Uterus (tissue), 4 donors: ENCODE measurements around the gene MLXIP. TPM values are rescaled to one million over a fixed set of nuclear protein-coding genes. Genes with fewer than 3 reads are reported as not detected.

ENCODE experiments used
- DNase-seq, 2 donors: peaks; one replicate each; pipeline ENCODE4 v3.0.0-alpha.2; 2019 to 2020
- H3K27ac ChIP-seq, 2 donors: fragments of 200-600 bp; sonication (generic); 1 replicate in 1 of 2; 2 replicates in 1 of 2; pipeline ENCODE4 v1.5.1; 2016 to 2018
- H3K27me3 ChIP-seq, 2 donors: fragments of 200-600 bp; sonication (generic); one replicate each; pipeline ENCODE4 v1.5.1; 2018 to 2019; ENCODE audit warnings: control low read depth in 1 of 2
- H3K36me3 ChIP-seq, 2 donors: fragments of 200-600 bp; sonication (generic); one replicate each; pipeline ENCODE4 v1.5.1; 2019; ENCODE audit warnings: control low read depth in 1 of 2
- H3K4me1 ChIP-seq, 2 donors: fragments of 200-600 bp; sonication (generic); one replicate each; pipeline ENCODE4 v1.5.1; 2018 to 2019; ENCODE audit warnings: control low read depth in 1 of 2
- H3K4me3 ChIP-seq, 2 donors: fragments of 200-600 bp; sonication (generic); 1 replicate in 1 of 2; 2 replicates in 1 of 2; pipeline ENCODE4 v1.5.1; 2018 to 2019; ENCODE audit warnings: mild to moderate bottlenecking in 1 of 2
- H3K9me3 ChIP-seq, 2 donors: fragments of 200-600 bp; sonication (generic); one replicate each; pipeline ENCODE4 v1.5.1; 2019; ENCODE audit warnings: control low read depth in 1 of 2
- CTCF ChIP-seq, 4 experiments: fragments of 200-600 bp in 2 of 4; fragments of 450-650 bp in 2 of 4; sonication (generic) in 2 of 4; IDR thresholded peaks; one replicate each; pipeline ENCODE4 v1.5.1; 2016 to 2019; ENCODE audit warnings: antibody characterized with exemption in 4 of 4, mild to moderate bottlenecking in 2 of 4, moderate library complexity in 1 of 4
- POLR2A ChIP-seq, 2 donors: fragments of 450-650 bp; IDR thresholded peaks; one replicate each; pipeline ENCODE4 v1.6.1; 2016; ENCODE audit warnings: antibody characterized with exemption in 2 of 2, mild to moderate bottlenecking in 1 of 2, moderate library complexity in 1 of 2
- intact Hi-C: fragments of 100-400 bp; cut with DNase I; formaldehyde crosslinking; loops from one replicate; pipeline ENCODE4 v1.15.1; 2023; ENCODE audit warnings: low total_unique reads
- total RNA-seq, 4 donors: library from RNA; depleted of rRNA in 3 of 4; stranded (reverse); fragments of >200 nt in 3 of 4; gene quantifications; one replicate each; pipeline versions ENCODE4 v1.1.0 to v1.2.4, GENCODE V29; 2014 to 2023
- donor health status: DM: yes; HTN: yes; CAD: no.

MLXIP gene
- total RNA-seq, 4 donors from 2014 or later: 21.5 to 88.7 (median 24.7) TPM

GRCh38 chr12:122094735-122095631, 16.4 kb downstream of the MLXIP start:
- intact Hi-C loops: no loop called here
- Histone ChIP-seq H3K4me3 (no peak overlapping the region), H3K9me3 (no peaks in the 10 kb centered on the region), H3K27me3 (no peaks in the 10 kb centered on the region), H3K27ac (peak overlapping the region in 1 of 2 donors; percentile 41), H3K4me1 (peaks cover 14 to 33% of the 10 kb centered on the region in 2 donors), H3K36me3 (no peaks in the 10 kb centered on the region)
- DNase-seq: no peak
- TF ChIP-seq CTCF (IDR thresholded peaks at IDR 0.05): no peak
- no peak for TF ChIP-seq POLR2A (IDR thresholded peaks at IDR 0.05)

- Histone ChIP-seq H3K9me3 (no peaks in the 10 kb centered on the region), H3K27me3 (no peaks in the 10 kb centered on the region), H3K27ac (peak overlapping the region; percentile 73 to 82), H3K4me3 (no peak overlapping the region), H3K36me3 (no peaks in the 10 kb centered on the region), H3K4me1 (peaks cover 10 to 32% of the 10 kb centered on the region in 2 donors)
- no peak for TF ChIP-seq POLR2A (IDR thresholded peaks at IDR 0.05)
- no peak for TF ChIP-seq CTCF (IDR thresholded peaks at IDR 0.05)
- DNase-seq: no peak
- intact Hi-C loops: no loop called here
Observed at GRCh38 chr12:122096014-122096413, 17.5 kb downstream of the MLXIP start.

- no peak for DNase-seq
- intact Hi-C loops: no loop called here
- peaks cover 10 to 26% of the 10 kb centered on the region in 2 donors for H3K4me1 ChIP-seq
- H3K4me3 ChIP-seq: no peak overlapping the region
- no peaks in the 10 kb centered on the region for H3K27me3 ChIP-seq
- TF ChIP-seq POLR2A (IDR thresholded peaks at IDR 0.05) (no peak), CTCF (IDR thresholded peaks at IDR 0.05) (no peak)
- peak overlapping the region; percentile 73 to 82 for H3K27ac ChIP-seq
- H3K36me3 ChIP-seq: no peaks in the 10 kb centered on the region
- no peaks in the 10 kb centered on the region for H3K9me3 ChIP-seq
Observed at GRCh38 chr12:122096591-122097149, 18.1 kb downstream of the MLXIP start.

- peak overlapping the region; percentile 73 to 82 for H3K27ac ChIP-seq
- no peak for DNase-seq
- no peaks in the 10 kb centered on the region for H3K27me3 ChIP-seq
- TF ChIP-seq POLR2A (IDR thresholded peaks at IDR 0.05) (no peak), CTCF (IDR thresholded peaks at IDR 0.05) (no peak)
- intact Hi-C loops: no loop called here
- H3K4me1 ChIP-seq: peaks cover 6 to 26% of the 10 kb centered on the region in 2 donors
- H3K9me3 ChIP-seq: no peaks in the 10 kb centered on the region
- no peaks in the 10 kb centered on the region for H3K36me3 ChIP-seq
- H3K4me3 ChIP-seq: no peak overlapping the region
Observed at GRCh38 chr12:122097584-122097926, 19.0 kb downstream of the MLXIP start.
